Stimulated activated CD4-positive, alpha-beta T cell treated with anti-CD3 and anti-CD28 coated beads, Interleukin-15, amount 100 ng/mL, for 48 hours (primary cell): Measurements from ENCODE around the gene SMIM34.
"Not testable (repeated sequence)": the region's sequence is repeated elsewhere in the genome, so short reads cannot be mapped to it uniquely, and the experiment has no call there.

Source experiments
- DNase-seq, 2 donors: peaks; one replicate each; pipeline ENCODE4 v3.0.0-alpha.2; 2020; ENCODE audit warnings: low read depth in 2 of 2

Gene SMIM34

DNA sequence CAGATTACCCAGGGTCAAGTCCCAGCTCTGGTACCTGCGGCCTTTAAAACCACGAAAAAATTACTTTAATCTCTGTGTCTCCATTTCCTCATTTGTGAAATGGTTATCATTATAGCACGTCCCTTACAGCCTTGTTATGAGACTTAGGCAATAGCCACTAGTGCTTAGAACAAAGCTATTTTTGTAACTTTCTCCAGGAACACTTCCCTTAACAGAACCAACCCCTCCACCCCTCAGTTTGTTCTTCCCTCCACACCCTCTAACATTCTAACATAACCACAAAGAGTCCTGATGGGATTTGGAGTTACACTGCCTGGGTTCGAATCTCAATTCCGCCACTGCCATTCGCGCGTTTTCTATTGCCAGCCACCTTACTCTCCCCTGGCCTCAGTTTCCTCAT lies 49.3 kb downstream of the SMIM34 start:
- DNase-seq, result not testable (repeated sequence)

- DNase-seq, result no peak
Measured at GRCh38 chr21:34372321-34372720, 51.4 kb downstream of the SMIM34 start.

- no peak for DNase-seq
Measured at GRCh38 chr21:34369741-34370140, 54.0 kb downstream of the SMIM34 start.
